RWPE1 (cell line): ENCODE data around the gene TCEANC.

Source experiments
- CTCF ChIA-PET: fragments of 350-600 bp; sonication (Branson Sonifier 250); formaldehyde crosslinking; extraction: SDS; loops from one replicate; lab custom pipeline; 2021; lab: Yijun Ruan, JAX
- POLR2A ChIA-PET: fragments of 400-600 bp; formaldehyde crosslinking; extraction: SDS; loops from one replicate; lab custom pipeline; 2020; ENCODE audit warnings: antibody characterized with exemption; ENCODE audit not compliant: low non-redundant PET; lab: Yijun Ruan, JAX
- DNase-seq: peaks from one replicate; pipeline ENCODE4 v3.0.0; 2012; ENCODE audit warnings: low spot score
- H3K27ac ChIP-seq: fragments of 450-650 bp; 2 replicates; pipeline ENCODE4 v1.5.1; 2017
- TF ChIP-seq, protein P1 (sequence below): fragments of 450-650 bp; conservative IDR thresholded peaks from 2 replicates; pipeline ENCODE4 v1.5.1; 2017; ENCODE audit warnings: low read depth, mild to moderate bottlenecking

TCEANC gene

DNA sequence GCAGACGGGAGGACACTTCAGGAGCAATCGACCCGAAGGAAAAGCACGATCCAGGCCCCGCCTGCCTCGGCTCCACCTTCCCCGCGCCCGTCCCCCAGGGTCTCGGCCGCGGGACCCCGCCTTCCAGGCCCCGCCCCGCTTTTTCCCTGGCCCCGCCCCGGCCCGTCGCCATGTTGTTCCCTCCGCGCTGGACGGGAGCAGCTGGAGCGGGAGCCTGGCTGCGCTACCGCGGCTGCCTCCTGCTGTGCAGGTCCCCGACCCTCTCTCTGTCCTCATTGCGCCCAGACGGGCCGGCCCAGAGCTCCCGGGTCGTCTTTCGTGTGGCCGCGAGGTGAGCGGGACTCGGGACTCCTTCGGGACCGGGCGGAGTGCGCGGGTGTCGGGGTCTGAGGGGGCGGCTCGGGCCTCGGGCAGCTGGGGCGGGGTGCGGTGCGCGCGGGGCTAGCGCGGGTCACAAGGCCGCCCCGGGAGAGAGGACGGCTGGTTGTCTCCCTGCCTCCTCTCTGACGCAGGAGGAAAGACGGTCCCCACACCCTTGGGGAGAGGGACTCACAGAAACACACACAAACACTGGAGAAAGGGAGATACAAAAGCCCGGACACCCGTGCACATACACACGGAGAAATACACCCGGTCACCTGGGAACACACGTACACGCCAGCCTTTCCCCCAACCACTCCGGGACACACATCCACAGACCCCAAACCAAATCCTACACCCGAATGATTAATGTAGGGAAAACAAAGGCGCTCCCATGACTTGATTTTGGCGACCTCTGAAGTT lies 36.2 kb downstream of the TCEANC start, which contains the start of gene RAB9A:
RAB9A (plus strand) TSS at position 171 of the 783 bp plus-strand sequence. CDS start 19,619 bp downstream, outside the sequence.
- POLR2A ChIA-PET, result interaction anchor here (0.6 to 0.7 kb wide), 2 partner anchors 45 to 210 kb away, joined by 3 read pairs; no protein-coding TSS in a partner anchor
- TF ChIP-seq, protein P1, sequence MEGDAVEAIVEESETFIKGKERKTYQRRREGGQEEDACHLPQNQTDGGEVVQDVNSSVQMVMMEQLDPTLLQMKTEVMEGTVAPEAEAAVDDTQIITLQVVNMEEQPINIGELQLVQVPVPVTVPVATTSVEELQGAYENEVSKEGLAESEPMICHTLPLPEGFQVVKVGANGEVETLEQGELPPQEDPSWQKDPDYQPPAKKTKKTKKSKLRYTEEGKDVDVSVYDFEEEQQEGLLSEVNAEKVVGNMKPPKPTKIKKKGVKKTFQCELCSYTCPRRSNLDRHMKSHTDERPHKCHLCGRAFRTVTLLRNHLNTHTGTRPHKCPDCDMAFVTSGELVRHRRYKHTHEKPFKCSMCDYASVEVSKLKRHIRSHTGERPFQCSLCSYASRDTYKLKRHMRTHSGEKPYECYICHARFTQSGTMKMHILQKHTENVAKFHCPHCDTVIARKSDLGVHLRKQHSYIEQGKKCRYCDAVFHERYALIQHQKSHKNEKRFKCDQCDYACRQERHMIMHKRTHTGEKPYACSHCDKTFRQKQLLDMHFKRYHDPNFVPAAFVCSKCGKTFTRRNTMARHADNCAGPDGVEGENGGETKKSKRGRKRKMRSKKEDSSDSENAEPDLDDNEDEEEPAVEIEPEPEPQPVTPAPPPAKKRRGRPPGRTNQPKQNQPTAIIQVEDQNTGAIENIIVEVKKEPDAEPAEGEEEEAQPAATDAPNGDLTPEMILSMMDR, result no peak
- peak within 1 kb of the TSS; percentile 84 for H3K27ac ChIP-seq
- peak; percentile 68 for DNase-seq
- CTCF ChIA-PET, result interaction anchor here (0.6 to 0.7 kb wide), 2 partner anchors 9 to 32 kb away, joined by 3 read pairs; no protein-coding TSS in a partner anchor

DNA sequence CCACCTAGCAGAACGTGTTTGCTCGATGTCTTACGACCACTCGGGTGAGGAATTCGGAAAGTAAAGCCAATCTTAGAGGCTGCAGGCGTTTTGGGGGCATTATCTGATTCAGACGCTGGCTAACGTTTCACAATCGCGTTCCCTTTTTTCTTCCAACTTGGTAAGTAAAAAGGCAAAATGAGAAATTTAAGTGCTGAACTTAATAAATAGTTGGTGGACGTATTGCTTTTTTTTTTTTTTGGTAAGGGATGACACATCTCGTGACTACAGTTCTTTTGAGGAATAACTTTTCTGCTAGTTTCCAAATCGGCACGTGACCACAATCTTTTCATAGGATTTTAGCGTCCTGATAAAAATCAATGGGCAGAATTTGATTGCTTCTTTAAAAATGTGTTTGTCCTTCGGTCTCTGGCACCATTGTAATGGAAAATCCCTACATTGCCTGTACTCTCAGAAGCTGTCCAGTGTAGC lies 36.8 kb downstream of the TCEANC start:
- POLR2A ChIA-PET, result no interaction called here
- no peak for DNase-seq
- H3K27ac ChIP-seq, result peak overlapping the region; percentile 84
- CTCF ChIA-PET, result interaction anchor here (0.6 kb wide), 1 partner anchor 9 kb away, joined by 3 read pairs; no protein-coding TSS in a partner anchor
- TF ChIP-seq, protein P1, result no peak

DNA sequence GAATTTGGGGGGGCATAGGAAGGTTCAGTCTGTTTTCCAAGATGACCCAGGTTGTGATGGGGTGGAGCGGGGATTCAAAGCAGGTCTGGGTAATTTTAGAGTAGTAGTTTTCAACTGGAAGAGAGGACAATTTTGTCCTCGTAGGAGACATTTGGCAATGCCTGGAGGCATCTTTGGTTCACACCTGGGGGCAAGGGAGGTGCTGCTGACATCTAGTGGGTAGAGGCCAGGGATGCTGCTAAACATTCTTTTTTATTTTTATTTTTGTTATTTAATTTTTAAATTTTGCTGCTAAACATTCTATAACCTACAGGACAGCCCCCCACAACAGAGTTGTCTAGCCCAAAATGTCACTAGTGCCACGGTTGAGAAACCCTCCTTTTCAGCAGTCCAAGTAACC lies 37.9 kb downstream of the TCEANC start:
- ChIA-PET CTCF (interaction anchor here (0.6 kb wide), 1 partner anchor 35 kb away, joined by 4 read pairs; no protein-coding TSS in a partner anchor), POLR2A (no interaction called here)

DNA sequence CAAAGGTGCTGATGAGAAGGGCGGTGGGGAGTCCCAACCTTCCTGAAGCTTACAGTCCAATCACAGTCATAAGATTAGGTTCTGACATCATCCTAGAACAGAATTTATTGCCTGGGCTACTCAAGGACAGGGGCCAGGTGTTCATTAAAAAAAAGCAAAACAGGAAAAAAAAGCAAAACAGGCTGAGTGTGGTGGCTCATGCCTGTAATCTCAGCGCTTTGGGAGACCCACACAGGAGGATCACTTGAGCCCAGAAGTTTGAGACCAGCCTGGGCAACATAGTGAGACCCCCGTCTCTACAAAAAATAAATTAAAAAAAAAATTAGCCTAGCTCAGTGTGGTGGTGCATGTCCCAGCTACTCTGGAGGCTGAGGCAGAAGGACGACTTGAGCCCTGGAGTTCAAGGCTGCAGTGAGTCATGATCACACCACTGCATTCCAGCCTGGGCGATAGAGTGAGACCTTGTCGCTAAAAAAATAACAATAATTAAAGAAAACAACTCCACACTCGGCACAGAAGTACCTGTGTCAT lies 39.0 kb downstream of the TCEANC start:
- H3K27ac ChIP-seq, result no peak overlapping the region
- ChIA-PET POLR2A (no interaction called here), CTCF (interaction anchor here (0.6 kb wide), 1 partner anchor 27 kb away, joined by 4 read pairs; no protein-coding TSS in a partner anchor)
- TF ChIP-seq, protein P1, result no peak
- no peak for DNase-seq

More for the DNA sequence above, 37.9 kb downstream of the TCEANC start:
- no peak overlapping the region for H3K27ac ChIP-seq
- TF ChIP-seq, protein P1, result no peak; the same call in 1 of the 2 replicates
- no peak for DNase-seq

DNA sequence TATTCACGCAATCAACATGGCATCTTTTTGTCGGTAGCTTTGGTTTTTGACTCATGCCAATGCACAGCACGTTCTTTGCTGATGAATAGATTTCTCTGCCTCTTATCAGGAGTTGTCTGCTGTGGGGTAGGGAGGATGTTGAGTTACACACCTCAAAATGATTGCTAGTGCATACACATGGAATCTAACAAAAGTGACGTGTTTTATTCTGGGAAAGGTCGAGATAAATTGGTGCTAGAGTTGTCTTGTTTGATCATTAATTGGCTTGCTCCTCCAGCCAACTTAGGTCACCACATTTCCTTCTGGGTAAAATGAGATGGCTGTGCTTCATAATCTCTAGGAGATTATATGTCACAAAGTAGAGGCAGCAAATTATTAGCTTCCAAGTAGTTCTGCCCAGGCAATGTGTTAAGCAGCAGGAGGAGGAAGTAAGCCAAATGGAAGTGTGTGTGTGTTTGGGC lies 39.9 kb downstream of the TCEANC start:
- H3K27ac ChIP-seq, result no peak overlapping the region
- CTCF ChIA-PET, result interaction anchor here (0.6 kb wide), 1 partner anchor 28 kb away, joined by 4 read pairs; no protein-coding TSS in a partner anchor
- POLR2A ChIA-PET, result no interaction called here
- DNase-seq, result no peak
- TF ChIP-seq, protein P1, result no peak

DNA sequence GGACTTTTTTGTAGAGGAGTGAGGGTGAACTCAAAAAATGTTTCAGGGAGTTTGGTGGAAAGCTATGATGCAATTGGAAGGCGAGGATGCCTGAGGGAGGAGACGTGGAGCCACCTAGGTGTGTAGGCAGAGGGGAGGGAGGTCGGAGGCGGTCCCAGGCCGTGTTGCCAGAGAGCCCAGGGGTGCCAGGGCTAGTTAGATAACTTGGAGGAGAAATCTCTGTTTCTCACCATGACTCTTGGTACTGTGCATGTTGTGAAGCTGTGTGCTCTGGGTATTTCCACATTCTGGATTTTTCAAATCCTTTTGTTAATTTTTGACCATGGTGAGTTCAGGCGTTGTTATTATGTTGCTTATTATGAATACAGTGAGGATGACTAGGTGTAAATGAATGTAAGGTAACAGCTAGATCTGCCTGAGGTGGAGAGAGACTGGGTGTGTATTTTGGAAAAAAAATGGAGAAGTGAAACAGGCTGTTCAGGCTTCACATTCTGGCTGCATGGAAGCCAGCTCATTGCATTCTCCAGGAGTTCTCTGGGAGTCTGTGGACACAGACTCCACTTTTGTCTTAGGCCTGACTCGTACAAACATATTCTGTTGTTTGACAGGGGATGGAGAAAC lies 40.5 kb downstream of the TCEANC start:
- ChIA-PET CTCF (interaction anchor here (1.1 kb wide), 1 partner anchor 34 kb away, joined by 3 read pairs; no protein-coding TSS in a partner anchor), POLR2A (no interaction called here)
- H3K27ac ChIP-seq, result no peak overlapping the region
- TF ChIP-seq, protein P1, result no peak
- peak; percentile 41 for DNase-seq
